Activated CD4-positive, CD25-positive, alpha-beta regulatory T cell treated with anti-CD3 and anti-CD28 coated beads, Interleukin-2, amount 50 U/mL, for 72 hours (primary cell): Measurements from ENCODE around the gene INSM1.

Experiments
- DNase-seq: peaks from one replicate; pipeline ENCODE4 v3.0.0; 2021

Gene INSM1

GRCh38 chr20:20363434-20363798, 4.5 kb upstream of the INSM1 start:
- DNase-seq: no peak

GRCh38 chr20:20363799-20364592, 3.9 kb upstream of the INSM1 start:
- DNase-seq: no peak

GRCh38 chr20:20364593-20365479, 3.1 kb upstream of the INSM1 start:
- no peak for DNase-seq

GRCh38 chr20:20365480-20366161, 2.3 kb upstream of the INSM1 start:
- DNase-seq: no peak

- no peak for DNase-seq
Measured at GRCh38 chr20:20366551-20366875, 1.4 kb upstream of the INSM1 start.

GRCh38 chr20:20366876-20367574, 879 bp upstream of the INSM1 start:
- DNase-seq: no peak

- DNase-seq: no peak
Measured at GRCh38 chr20:20368418-20369249, 730 bp downstream of the INSM1 start.

- no peak for DNase-seq
Measured at GRCh38 chr20:20369250-20370093, 1.6 kb downstream of the INSM1 start.

GRCh38 chr20:20370094-20370575, 2.2 kb downstream of the INSM1 start:
- no peak for DNase-seq

GRCh38 chr20:20371083-20371482, 3.2 kb downstream of the INSM1 start:
- DNase-seq: no peak

GRCh38 chr20:20371681-20372080, 3.8 kb downstream of the INSM1 start:
- DNase-seq: no peak

GRCh38 chr20:20373091-20373571, 5.2 kb downstream of the INSM1 start:
- no peak for DNase-seq

- DNase-seq: no peak
Measured at GRCh38 chr20:20375862-20376261, 8.0 kb downstream of the INSM1 start.

- no peak for DNase-seq
Measured at GRCh38 chr20:20386192-20386591, 18.3 kb downstream of the INSM1 start.

GRCh38 chr20:20390393-20390792, 22.5 kb downstream of the INSM1 start:
- no peak for DNase-seq

GRCh38 chr20:20391115-20391514, 23.2 kb downstream of the INSM1 start:
- no peak for DNase-seq

- DNase-seq: no peak
Measured at GRCh38 chr20:20391766-20392165, 23.9 kb downstream of the INSM1 start.

- DNase-seq: no peak
Measured at GRCh38 chr20:20393207-20394120, 25.6 kb downstream of the INSM1 start.

GRCh38 chr20:20395087-20395486, 27.2 kb downstream of the INSM1 start:
- DNase-seq: no peak
